H1 (cell line): ENCODE measurements around the gene NRAS. TPM values are rescaled to one million over a fixed set of nuclear protein-coding genes. Genes with fewer than 3 reads are reported as not detected.

Source experiments
- RBBP5 ChIP-seq: IDR thresholded peaks from 2 replicates; pipeline ENCODE4 v1.7.1; 2012; ENCODE audit warnings: low read depth, mild to moderate bottlenecking, inconsistent platforms, low read length, moderate library complexity, borderline replicate concordance
- RFX5 ChIP-seq: IDR thresholded peaks from 2 replicates; pipeline ENCODE4 v1.6.1; 2011; ENCODE audit warnings: low read depth, low read length, improper control_type of control experiment, borderline replicate concordance
- TCF12 ChIP-seq: IDR thresholded peaks from 2 replicates; pipeline ENCODE4 v1.6.1; 2011; ENCODE audit warnings: low read depth, mild to moderate bottlenecking, low read length
- ZNF274 ChIP-seq: IDR thresholded peaks from 2 replicates; pipeline ENCODE4 v1.7.0; 2012; ENCODE audit warnings: low read length, borderline replicate concordance; ENCODE audit errors: extremely low read depth
- polyA plus RNA-seq, 7 experiments: library from polyadenylated mRNA; depleted of rRNA in 3 of 7; stranded (reverse) in 5 of 7; unstranded in 2 of 7; fragments of >200 nt in 5 of 7; fragments of 200-250 nt in 2 of 7; gene quantifications; 1 replicate in 5 of 7; 2 replicates in 1 of 7; 4 replicates in 1 of 7; pipeline versions ENCODE4 v1.2.1 to v1.2.3, GENCODE V29; 2011 to 2013; ENCODE audit warnings: missing spikeins in 2 of 7, mixed read lengths in 2 of 7
- total RNA-seq: library from RNA; stranded (reverse); fragmentation: NEBNext Ultra II Directional; extraction: Animal tissue kit (Norgen Biotek cat#: 25700); gene quantifications from 2 replicates; pipeline ENCODE4 v1.2.1, GENCODE V29; 2021

Gene NRAS
- total and polyA plus RNA-seq, 2 of the 8 experiments (the other 6 are each of a cell fraction or from before 2014, with no cell fraction given) = 24.5 to 65.1 TPM

GRCh38 chr1:114723457-114723856 lies 6.9 kb upstream of the NRAS start (continued):
- TF ChIP-seq ZNF274 (no peak), TCF12 (no peak), RFX5 (no peak), RBBP5 (no peak)
